Smooth muscle cell (in vitro differentiated cells): Measurements from ENCODE around the gene STK11. TPM values are rescaled to one million over a fixed set of nuclear protein-coding genes. Genes with fewer than 3 reads are reported as not detected.

Experiments
- DNase-seq: peaks from one replicate; lab custom pipeline; 2025; ENCODE audit not compliant: unreplicated experiment; lab: John Stamatoyannopoulos, UW
- H2AFZ ChIP-seq: fragments of 200-600 bp; sonication (generic); 2 replicates; pipeline ENCODE4 v1.6.0; 2016; ENCODE audit warnings: antibody characterized with exemption, low read depth, mild to moderate bottlenecking
- H3F3A ChIP-seq: fragments of 200-600 bp; sonication (generic); 2 replicates; pipeline ENCODE4 v1.6.0; 2017; ENCODE audit warnings: antibody characterized with exemption, low read depth
- H3K27ac ChIP-seq: fragments of 200-600 bp; sonication (generic); 2 replicates; pipeline ENCODE4 v1.5.1; 2016; ENCODE audit warnings: low read depth, mild to moderate bottlenecking
- H3K27me3 ChIP-seq: fragments of 200-600 bp; sonication (generic); 2 replicates; pipeline ENCODE4 v1.6.1; 2016; ENCODE audit warnings: low read depth, mild to moderate bottlenecking
- H3K36me3 ChIP-seq: fragments of 200-600 bp; sonication (generic); 2 replicates; pipeline ENCODE4 v1.5.1; 2016; ENCODE audit warnings: low read depth
- H3K4me1 ChIP-seq: fragments of 200-600 bp; sonication (generic); 2 replicates; pipeline ENCODE4 v1.5.1; 2016; ENCODE audit warnings: low read depth
- H3K4me2 ChIP-seq: fragments of 200-600 bp; sonication (generic); 2 replicates; pipeline ENCODE4 v1.6.0; 2016; ENCODE audit warnings: mild to moderate bottlenecking
- H3K4me3 ChIP-seq: fragments of 200-600 bp; sonication (generic); 2 replicates; pipeline ENCODE4 v1.5.1; 2016; ENCODE audit warnings: mild to moderate bottlenecking
- H3K79me2 ChIP-seq: fragments of 200-600 bp; sonication (generic); 2 replicates; pipeline ENCODE4 v1.6.0; 2016; ENCODE audit warnings: low read depth, mild to moderate bottlenecking
- H3K9ac ChIP-seq: fragments of 200-600 bp; sonication (generic); 2 replicates; pipeline ENCODE4 v1.6.0; 2016; ENCODE audit warnings: low read depth
- H3K9me3 ChIP-seq: fragments of 200-600 bp; sonication (generic); replicated peaks from 2 replicates; pipeline ENCODE4 v1.5.1; 2016; ENCODE audit warnings: low read depth
- H4K20me1 ChIP-seq: fragments of 200-600 bp; sonication (generic); 2 replicates; pipeline ENCODE4 v1.6.0; 2016; ENCODE audit warnings: low read depth
- CTCF ChIP-seq: fragments of 200-600 bp; sonication (generic); IDR thresholded peaks from 2 replicates; pipeline ENCODE4 v1.5.1; 2017; ENCODE audit warnings: borderline replicate concordance, mild to moderate bottlenecking, antibody characterized with exemption; ENCODE audit not compliant: insufficient read depth, poor library complexity, severe bottlenecking
- WGBS: methylation state at CpG from one replicate; pipeline ENCODE4 v1.1.7; 2016; ENCODE audit warnings: low lambda C conversion rate; 5-methylcytosine and 5-hydroxymethylcytosine counted together
- polyA plus RNA-seq: library from polyadenylated mRNA; unstranded; fragments of >200 nt; fragmentation: Nextera tagmentation; extraction: Ambion mirVana; gene quantifications from 2 replicates; pipeline ENCODE4 v1.2.1, GENCODE V29; 2016
- total RNA-seq: library from RNA; depleted of rRNA; stranded (reverse); fragments of >200 nt; gene quantifications from 2 replicates; pipeline ENCODE4 v1.2.3, GENCODE V29; 2014

STK11 gene
- total and polyA plus RNA-seq, 2 experiments from 2014 or later = 23.6 to 62.3 TPM

- peak; percentile 97 for DNase-seq
- peaks cover 47% of the 10 kb centered on the region for H4K20me1 ChIP-seq
- H3K4me3 ChIP-seq = peak overlapping the region; percentile 99
- H3K4me2 ChIP-seq = peak overlapping the region; percentile 93
- H3K36me3 ChIP-seq = no peaks in the 10 kb centered on the region
- no peaks in the 10 kb centered on the region for H3K27me3 ChIP-seq
- H3K4me1 ChIP-seq = peaks cover 6% of the 10 kb centered on the region
- peak; percentile 89 for TF ChIP-seq CTCF
- 0% methylated on average over 3 of the region's 74 CpGs for WGBS
- no peak overlapping the region for H2AFZ ChIP-seq
- H3K27ac ChIP-seq = peak overlapping the region; percentile 99
- peak overlapping the region; percentile 98 for H3K9ac ChIP-seq
- peaks cover 36% of the 10 kb centered on the region for H3K79me2 ChIP-seq
- peaks cover 22% of the 10 kb centered on the region for H3F3A ChIP-seq
- no peaks in the 10 kb centered on the region for H3K9me3 ChIP-seq
Measured at GRCh38 chr19:1248786-1249297, 43.3 kb downstream of the STK11 start.

GRCh38 chr19:1249298-1249989, 43.9 kb downstream of the STK11 start:
- H3K4me1 ChIP-seq = peaks cover 7% of the 10 kb centered on the region
- H3K4me3 ChIP-seq = peak overlapping the region; percentile 99
- H3K79me2 ChIP-seq = peaks cover 43% of the 10 kb centered on the region
- H2AFZ ChIP-seq = no peak overlapping the region
- DNase-seq = peak; percentile 94
- TF ChIP-seq CTCF = no peak
- WGBS = under 1% methylated on average over 38 of the region's 102 CpGs
- peak overlapping the region; percentile 99 for H3K27ac ChIP-seq
- H3K9ac ChIP-seq = peak overlapping the region; percentile 98
- H3K36me3 ChIP-seq = no peaks in the 10 kb centered on the region
- peak overlapping the region; percentile 99 for H3K4me2 ChIP-seq
- H3F3A ChIP-seq = peaks cover 28% of the 10 kb centered on the region
- H3K27me3 ChIP-seq = no peaks in the 10 kb centered on the region
- peaks cover 49% of the 10 kb centered on the region for H4K20me1 ChIP-seq
- H3K9me3 ChIP-seq = no peaks in the 10 kb centered on the region

- Histone ChIP-seq H3F3A (peaks cover 34% of the 10 kb centered on the region), H2AFZ (no peak overlapping the region), H3K27me3 (no peaks in the 10 kb centered on the region), H3K9ac (peak overlapping the region; percentile 95), H3K4me1 (peaks cover 7% of the 10 kb centered on the region), H3K27ac (peak overlapping the region; percentile 97), H4K20me1 (peaks cover 50% of the 10 kb centered on the region), H3K36me3 (no peaks in the 10 kb centered on the region), H3K79me2 (peaks cover 48% of the 10 kb centered on the region), H3K4me3 (peak overlapping the region; percentile 99), H3K4me2 (peak overlapping the region; percentile 99), H3K9me3 (no peaks in the 10 kb centered on the region)
- DNase-seq = no peak
- WGBS = under 1% methylated on average over 32 of the region's 67 CpGs
- TF ChIP-seq CTCF = no peak
Measured at GRCh38 chr19:1249990-1250436, 44.4 kb downstream of the STK11 start.
